T47D (cell line): Measurements from ENCODE around the gene EPB41L2.

ENCODE experiments used
- DNase-seq, 2 experiments: peaks; one replicate each; pipeline versions ENCODE4 v3.0.0 to v3.0.0-alpha.2; 2011 to 2012; ENCODE audit warnings: low read depth in 1 of 2, low spot score in 1 of 2
- JUND ChIP-seq: IDR thresholded peaks from 2 replicates; pipeline ENCODE4 v1.6.1; 2012; ENCODE audit warnings: low read depth
- in situ Hi-C: cut with HindIII; loops from 2 replicates; pipeline ENCODE4 v1.10.0; 2016; ENCODE audit warnings: low sequenced_read_pairs, low pct_unique_long_range_greater_than_20kb

EPB41L2 gene

DNA sequence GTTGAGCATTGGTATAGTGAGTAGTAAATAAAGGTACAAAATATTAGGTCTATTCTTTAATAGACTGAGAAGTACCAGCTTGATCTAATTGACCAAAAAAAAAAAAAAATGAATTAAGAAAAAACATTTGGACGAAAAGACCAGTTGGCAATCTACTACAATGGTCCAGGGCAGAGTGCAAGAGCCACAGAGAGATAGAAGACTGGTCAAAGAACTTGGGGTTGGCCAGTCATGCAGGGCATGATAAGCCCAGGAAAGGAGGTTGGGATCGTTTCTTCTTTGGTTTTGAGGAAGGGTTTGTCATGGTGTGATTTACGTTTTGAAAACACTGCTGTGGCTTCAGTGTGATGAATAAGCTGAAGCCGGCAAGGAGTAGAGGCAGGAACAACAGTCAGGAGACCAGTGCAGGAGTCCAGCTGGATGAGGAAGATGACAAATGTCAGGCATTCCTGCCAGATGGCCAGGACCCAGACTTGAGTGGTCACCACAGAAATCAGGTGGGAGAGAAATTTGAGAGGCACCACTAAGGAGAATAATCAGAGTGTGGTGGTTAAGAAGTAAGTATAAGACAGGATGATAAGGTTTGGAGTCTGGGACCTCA, 221.8 kb downstream of the EPB41L2 start:
- in situ Hi-C loops: no loop called here

DNA sequence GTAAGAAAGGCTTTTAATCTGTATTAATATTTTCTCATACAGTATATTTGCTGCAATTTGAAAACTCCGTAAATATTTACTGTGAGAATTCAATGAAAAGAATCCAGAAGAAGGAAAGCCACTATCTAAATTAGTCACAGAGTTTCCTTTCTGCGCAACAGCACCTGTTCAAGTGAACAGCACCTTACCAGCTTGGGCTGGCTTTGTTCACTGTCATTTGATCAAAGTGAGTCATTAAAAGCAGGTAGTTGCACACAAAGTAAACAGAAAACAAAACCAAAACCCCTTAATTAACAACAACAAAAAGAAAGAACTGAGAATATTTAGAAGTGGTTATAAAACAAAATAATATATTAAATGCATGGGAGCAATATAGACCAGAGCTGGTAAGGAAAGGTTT, 223.0 kb downstream of the EPB41L2 start:
- DNase-seq: no peak
- in situ Hi-C loops: no loop called here
- TF ChIP-seq JUND: no peak

More for the DNA sequence above, 221.8 kb downstream of the EPB41L2 start:
- DNase-seq: no peak
- TF ChIP-seq JUND: no peak

DNA sequence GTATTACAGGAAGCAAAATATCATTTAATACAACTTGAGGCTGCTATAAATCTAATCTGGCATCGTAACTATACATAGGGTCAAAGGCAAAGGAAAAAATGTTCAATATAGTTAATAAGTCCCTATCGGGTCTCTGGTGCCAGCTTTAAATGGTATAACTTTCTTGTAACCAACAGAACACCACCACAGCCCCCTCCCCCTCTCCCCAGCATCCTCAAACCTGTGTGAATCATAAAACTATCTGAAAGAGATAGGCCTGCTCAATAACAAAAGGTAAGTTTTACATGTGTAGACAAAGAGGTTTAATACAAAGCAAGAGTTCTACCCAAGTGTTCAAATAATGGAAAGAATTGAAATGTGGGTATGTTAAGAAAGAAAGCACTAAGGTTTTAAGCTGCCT, 223.7 kb downstream of the EPB41L2 start:
- in situ Hi-C loops: no loop called here
- TF ChIP-seq JUND: no peak
- DNase-seq: no peak

DNA sequence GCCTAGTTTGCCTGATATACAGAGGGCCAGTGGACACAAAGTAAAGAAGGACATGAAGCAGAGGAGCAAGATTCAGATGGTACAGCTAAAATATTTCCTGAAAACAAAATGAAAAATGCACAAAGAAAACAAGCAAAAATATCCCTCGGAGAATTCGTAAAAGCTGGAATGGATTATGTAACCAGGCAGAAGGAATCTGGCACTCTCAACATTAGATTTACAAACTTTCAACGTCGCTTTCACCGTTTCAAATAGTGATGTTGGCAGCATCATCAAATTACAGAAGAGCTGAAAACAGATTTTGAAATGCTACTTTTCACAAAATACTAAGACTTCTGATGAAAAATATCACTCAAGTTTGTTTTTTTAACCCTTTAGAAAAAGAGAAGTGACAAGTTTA, 224.1 kb downstream of the EPB41L2 start:
- no peak for TF ChIP-seq JUND
- in situ Hi-C loops: no loop called here
- DNase-seq: no peak

DNA sequence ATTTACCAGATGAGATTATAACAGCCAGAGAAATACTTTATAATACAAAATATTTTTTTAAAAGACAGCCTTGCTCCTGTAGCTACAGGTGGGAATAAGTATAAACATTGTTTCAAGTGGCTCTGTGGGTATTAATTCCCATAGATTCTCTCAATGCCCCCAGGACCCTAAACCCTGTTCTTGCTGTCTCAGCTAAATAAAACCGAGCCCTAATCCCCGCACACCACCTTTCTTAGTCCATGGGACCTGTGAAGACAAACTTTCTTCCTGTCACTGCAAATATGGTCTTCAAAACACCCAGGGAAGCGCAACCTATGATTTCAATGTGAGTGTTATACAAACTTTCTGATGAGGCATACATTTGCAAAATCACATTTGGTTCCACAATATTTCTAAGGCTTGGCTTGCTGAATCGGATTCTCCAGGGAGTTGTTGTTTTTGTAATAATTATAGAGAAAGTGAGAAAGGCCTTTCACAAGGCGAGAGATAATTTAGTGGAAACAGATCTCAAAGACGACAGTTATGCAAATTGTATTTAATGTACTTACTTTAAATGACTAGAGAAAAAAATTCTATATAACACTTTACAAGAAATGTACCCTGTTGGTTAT, 224.7 kb downstream of the EPB41L2 start:
- no peak for DNase-seq
- no peak for TF ChIP-seq JUND
- in situ Hi-C loops: no loop called here

DNA sequence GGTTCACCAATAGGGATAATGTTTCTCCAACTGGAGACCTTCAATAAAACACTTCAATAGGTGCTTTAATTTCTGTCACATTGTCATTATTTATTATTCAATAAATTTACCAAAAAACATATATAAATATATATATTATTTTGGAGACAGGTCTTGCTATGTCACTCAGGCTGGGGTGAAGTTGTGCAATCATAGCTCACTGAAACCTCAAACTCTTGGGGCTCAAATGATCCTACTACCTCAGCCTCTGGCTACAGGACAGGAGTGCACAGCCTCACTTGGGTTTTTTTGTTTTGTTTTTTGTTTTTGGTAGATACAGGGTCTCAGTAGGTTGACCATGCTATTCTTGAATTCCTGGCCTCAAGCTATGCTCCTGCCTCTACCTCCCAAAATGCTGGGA, 226.0 kb downstream of the EPB41L2 start:
- in situ Hi-C loops: no loop called here
- TF ChIP-seq JUND: no peak
- DNase-seq: no peak

DNA sequence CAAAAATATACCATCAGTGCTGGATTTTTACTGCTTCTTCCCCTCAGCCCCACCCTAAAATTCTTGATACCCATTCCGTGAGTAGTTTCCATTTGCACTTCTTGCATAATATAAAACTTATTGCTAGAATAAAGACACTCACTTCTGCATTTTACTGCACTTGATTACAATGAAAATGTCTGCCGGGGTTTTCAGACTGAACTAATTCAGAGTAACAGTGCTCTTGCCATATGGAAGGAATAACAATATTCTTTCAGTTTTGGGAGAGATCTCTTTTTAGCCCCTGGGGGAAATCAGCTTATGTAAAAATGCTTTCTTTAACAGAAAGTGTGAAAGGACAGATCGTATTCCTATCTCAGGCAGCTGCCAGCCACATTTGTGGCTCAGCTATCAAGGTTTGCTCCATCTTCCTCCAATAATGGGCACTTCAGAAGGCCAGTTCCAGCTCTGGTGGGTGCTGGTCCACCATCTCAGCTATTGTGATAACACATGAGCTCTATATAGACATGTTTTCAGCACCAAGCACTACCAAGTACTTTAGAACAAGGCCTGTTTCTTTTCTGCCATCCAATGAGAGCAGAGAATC, 226.9 kb downstream of the EPB41L2 start:
- DNase-seq: no peak
- in situ Hi-C loops: no loop called here
- no peak for TF ChIP-seq JUND

DNA sequence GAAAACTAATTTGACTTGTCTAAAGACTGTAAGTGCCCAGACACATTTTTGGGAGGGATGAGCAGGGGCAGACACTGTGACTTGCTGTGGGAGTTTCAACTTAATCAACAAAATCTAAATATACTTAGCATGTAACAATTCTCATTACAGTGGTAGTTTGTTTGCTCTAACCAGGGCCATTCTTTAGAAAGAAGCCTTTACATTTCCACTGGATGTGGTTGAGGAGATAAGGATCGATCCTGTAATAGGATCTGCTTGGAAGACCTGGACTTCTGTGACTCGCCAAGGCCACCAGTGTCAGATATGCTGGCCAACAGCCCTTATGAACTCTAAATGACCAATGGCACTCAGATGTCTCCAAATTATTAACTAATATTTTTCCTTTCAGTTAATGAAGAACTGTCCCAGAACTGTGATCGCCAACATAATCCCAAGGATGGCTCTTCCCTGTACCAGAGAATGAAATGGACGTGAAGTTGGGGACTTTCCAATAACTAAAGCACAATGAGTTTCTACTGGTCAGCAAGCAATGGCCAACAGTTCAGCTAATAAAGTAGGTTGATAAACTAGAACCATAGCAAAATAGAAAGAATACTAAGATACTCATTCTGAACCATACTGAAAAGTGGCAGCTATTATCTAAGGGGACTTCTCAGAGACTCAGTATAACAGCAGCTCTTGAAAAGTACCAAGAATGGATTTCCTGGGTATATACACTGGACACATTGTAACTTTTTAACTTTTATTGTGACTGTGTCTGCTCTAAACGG, 228.4 kb downstream of the EPB41L2 start:
- no peak for DNase-seq
- in situ Hi-C loops: no loop called here
- no peak for TF ChIP-seq JUND

DNA sequence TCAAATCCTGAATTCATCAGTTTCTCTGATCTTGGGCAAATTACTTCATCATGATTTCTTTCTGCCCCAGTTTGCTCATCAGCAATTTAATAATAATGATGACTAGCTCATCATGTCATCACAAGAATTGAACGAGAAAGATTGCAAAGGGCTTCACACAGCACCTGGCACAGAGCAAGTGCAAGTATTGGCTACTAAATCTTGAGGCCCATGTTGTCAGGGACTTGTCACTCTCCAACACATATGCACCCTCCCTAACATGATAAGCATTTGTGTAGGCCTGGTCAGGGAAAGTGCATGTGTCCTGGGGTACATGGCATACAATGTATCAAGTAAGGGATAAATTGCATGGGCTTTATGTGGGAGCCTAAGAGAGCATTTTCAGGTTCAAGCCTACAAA, 229.5 kb downstream of the EPB41L2 start:
- no peak for DNase-seq
- in situ Hi-C loops: no loop called here
- TF ChIP-seq JUND: no peak

DNA sequence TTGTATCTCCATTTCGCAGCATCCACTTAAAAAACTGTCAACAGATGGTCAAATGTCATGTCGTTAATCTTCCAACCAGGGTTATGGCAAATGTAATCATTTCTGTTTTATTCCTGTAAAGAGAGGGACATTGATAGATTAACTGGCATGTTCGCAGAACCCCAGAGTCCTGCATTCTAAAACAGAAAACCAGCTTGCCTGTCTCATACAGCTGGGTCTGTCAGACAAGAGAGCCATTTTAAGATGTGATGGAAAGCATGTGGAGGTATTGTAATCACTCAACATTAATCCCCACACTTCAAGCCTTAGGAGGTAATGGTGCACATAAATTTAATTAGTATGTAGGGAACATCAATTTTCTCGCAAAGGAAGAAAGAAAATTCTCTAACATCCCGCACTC, 231.4 kb downstream of the EPB41L2 start:
- no peak for TF ChIP-seq JUND
- in situ Hi-C loops: no loop called here
- no peak for DNase-seq

DNA sequence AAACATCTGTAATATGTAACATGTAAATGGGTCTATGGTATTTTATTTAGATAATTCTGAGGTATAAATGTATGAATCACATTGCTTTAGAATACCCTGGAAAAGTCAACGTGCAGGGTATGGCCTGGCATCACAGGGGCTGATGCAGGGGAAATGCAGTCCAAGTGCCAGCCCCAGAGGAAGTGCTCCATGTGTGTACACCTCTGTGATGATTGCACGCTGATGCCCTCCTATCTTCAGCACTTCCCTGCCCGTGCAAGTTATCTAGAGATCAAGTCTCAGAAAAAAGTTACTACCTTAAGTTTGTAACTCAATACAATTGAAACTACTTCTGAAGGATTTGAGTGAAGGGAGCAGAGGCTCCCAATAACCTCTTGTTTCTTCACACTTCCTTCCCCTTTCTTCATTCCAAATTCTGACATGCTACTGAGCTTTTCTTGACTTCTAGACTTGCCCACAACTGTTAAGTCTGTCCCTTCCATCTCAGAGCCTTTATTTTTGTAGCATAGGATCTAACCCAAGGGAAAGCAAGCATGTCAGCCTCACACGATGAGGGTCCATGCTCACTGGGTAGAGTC, 233.6 kb downstream of the EPB41L2 start:
- no peak for DNase-seq
- no peak for TF ChIP-seq JUND
- in situ Hi-C loops: no loop called here

DNA sequence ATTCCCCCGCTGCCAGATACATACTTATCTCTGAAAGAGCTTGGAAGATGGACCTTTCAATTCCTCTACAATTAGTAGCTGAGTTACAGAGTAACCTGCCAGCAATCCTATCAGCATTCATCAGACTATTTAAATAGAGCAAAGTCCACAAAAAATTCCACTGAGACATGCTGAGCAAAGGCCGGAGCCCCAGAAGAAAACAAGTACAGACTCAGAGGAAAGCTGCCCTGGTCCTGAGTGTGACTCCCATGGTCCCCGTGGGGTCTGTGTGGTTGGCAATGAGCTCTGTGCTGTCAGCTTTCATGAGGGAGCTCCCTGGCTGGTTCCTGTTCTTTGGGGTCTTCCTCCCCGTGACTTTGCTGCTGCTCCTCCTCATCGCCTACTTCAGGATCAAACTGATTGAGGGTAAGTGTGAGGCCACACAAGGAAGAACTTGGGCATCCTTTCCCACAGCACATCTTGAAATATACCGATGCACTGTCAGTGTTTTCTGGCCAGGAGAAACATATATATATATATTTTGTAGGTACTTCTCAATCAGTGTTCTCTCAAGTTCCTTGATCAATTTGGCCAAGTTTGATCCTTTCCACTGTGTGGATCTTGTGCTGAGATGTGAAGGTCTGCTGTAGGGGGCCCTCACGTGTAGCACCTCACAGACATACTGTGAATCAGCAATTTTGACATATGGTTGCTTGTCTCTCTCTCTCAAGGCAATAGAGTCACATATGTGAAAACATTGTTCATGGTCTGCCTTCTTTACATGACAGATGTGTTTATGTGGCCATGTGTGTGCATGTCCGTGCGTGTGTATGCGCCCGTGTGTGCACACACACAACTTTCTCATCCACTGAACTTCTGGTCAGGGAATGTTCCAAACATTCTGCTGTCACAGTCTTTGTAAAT, 235.5 kb downstream of the EPB41L2 start, which contains the start of gene SMLR1:
SMLR1 (plus strand) TSS at position 160 of the 903 bp plus-strand sequence; CDS start at position 168, 8 bp downstream.
- in situ Hi-C loops: no loop called here
- no peak for DNase-seq
- TF ChIP-seq JUND: no peak
